ENCODE results near the gene ANKFY1.

Gene ANKFY1

DNA sequence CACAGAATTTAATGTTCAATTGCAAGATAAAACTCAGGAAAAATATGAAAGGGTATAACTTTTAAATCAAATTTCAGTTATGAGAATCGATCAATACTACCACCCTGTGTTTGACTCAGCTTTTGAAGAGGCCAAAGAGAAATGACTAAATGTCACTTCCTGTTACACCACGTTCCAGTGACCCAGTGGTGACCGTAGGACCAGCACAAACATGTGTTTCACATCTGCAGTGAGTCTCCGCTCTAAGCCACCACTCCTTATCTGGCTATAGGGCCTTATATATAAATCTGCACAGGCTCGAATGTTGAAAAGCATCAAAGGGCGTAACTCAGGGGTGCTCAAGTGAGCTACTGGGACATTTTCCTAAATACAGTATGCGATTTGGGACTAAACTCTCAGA, 84.7 kb downstream of the ANKFY1 start:
- no peak for DNase-seq (ENCODE audit: low read depth in 2 of 2)

DNA sequence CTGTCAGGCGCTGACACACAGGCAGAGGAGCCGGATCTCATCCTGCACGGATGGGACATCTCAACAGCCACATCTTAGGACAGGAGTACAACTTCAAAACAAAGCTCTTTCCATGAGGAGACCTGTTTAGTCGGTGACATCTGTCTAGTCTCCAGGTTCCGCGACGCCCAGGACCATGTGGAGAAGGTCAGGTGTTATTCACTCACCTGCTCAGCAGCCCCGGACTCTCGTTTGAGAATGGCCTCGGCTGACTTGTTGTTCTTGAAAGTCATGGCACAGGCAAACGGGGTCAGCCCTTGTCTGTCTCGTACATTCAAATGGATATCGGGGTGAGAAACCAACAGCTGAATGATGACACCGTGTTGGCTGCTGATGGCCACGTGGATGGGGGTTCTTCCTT, 85.1 kb downstream of the ANKFY1 start:
- DNase-seq (ENCODE audit: low read depth in 2 of 2) = no peak

DNA sequence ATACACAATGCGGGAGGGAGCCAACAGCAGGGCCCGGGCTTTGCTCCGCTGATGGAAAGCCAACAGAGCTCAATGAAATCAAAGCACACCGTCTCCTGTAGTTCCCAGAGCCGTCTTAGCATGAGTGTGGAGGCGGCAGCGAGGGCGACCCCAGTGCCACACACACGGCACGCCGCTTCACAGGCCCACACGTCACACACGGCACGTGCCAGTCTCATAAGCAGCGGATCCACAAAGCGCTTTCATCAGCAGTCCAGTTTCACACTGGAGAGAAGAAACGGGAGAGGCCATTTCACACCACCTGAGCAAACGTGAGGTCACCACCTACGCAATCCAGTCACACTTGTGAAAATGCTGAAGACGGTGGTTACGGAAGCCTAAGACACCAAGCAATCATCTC, 86.0 kb downstream of the ANKFY1 start:
- no peak for DNase-seq (ENCODE audit: low read depth in 2 of 2)

DNA sequence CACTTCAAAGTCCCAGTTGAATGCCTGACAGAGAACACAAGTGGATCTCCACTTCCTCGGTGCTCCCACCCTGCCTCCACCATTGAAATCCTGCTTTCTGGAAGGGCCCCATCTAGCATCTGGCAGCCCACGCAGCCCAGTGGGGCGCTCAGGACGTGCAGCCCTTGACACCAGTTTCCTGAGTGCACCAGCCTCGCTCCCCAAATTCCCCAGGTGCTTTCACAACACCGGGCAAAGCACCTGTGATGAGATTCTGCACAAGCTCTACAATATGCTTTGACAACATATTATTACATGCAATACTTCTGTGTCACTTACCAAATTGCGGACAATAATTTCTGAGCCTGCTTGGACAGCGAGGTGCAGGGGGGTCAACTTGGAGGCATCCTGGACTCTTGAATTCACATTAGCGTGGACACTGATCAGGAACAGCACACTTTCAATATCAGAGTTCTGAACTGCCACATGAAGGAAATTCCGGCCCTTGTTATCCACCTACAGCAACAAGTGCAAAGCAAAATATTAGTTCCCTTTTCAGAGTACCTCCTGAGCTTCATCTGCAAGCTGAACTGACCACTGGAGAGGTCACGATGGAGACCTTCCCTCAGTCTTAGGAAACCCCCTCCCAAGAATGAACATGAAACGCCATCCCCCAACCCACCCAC, 86.8 kb downstream of the ANKFY1 start:
- DNase-seq (ENCODE audit: low read depth in 2 of 2) = no peak

DNA sequence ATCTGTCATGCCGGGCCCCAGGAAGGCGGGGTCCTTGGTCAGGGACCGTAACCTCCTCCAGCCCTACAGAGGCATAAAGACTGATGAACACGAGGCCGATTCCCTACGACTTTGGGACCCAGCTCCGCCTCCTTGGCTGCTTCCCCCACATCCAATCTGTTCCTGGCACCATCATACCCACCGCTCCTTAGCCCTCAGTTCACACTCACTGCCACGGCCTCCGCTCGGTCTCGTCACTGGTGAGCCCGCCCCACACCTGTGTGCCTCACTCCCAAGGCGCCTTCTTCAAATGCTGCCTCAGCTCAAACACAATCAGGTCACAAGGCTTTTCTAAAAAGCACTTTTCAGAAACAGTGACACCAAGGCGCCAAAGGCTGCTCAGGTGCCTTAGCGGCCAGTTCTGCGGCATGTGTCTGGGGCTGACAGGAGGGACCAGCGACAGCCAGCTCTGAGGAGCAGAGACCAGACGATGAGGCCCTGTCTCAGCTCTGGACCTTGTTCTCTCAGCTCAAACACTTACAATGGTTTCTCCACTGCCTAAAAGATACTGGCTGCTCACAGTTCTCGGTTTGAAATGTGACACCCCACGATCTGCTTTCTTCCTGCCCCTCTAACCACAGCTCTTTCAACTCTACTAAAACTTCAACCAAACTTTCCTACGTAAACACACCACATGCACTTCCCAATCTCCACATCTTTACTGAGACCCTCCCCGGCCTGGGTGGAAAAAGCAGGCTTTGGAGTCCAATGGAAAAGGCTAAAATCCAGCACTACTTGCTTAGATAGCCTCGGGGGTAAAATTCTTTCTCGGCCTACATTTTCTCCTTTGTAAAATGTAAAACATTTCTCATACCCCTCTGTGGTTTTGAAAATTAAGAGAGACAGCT, 87.6 kb downstream of the ANKFY1 start:
- DNase-seq (ENCODE audit: low read depth in 2 of 2) = peak in 1 of 2 experiments; percentile 22

DNA sequence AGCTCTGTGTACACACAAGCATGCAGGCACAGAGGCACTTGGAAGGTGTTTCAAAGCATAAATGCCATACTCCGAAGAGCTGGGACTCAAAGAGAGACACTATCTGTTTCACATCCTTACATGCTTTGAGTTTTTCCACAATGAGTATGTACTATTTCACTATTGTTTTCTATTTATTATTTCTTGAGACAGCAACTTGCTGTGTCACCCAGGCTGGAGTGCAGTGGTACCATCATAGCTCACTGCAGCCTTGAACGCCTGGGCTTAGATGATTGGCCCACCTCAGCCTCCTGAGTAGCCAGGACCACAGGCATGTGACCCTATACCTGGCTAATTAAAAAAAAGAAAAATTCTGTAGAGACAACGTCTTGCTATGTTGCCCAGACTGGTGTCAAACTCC, 89.2 kb downstream of the ANKFY1 start:
- no peak for DNase-seq (ENCODE audit: low read depth in 2 of 2)

DNA sequence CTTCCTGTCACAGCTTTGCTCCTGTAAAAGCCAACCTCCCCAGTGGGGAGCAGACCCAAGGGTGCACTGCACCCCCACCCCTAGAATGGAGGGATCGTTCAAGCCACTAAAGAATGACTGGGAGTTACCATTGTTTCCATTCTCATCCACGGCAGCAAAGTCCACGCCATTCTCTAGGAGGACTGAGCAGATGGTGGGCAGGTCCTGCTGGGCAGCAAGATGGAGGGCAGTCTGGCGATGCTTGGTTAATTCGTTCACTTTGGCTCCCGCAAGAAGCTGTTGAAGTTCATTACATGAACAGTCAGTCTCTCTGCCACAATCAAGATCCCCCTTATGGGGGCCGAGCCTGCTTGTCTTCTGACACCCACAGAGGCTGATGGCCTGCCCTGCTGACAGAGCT, 90.0 kb downstream of the ANKFY1 start:
- no peak for DNase-seq (ENCODE audit: low read depth in 2 of 2)

DNA sequence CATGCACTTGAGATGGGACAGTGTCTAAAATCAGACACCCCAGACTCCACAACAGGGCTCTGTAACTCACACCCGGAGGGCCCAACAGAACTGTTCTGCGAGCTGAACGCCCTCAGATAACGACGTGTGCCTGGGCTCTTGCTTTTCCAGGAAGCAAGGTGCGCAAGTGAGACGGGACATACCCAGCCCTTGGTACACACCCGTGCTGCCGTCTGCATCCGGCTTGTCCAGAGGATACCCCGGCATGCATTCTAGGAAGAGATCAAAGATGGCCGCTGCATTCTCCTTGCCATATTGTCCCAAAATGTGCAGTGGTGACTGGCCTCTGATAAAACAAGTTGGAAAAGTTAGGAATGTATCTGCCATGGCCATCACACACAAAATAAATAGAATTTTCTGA, 91.4 kb downstream of the ANKFY1 start:
- DNase-seq (ENCODE audit: low read depth in 2 of 2) = no peak

DNA sequence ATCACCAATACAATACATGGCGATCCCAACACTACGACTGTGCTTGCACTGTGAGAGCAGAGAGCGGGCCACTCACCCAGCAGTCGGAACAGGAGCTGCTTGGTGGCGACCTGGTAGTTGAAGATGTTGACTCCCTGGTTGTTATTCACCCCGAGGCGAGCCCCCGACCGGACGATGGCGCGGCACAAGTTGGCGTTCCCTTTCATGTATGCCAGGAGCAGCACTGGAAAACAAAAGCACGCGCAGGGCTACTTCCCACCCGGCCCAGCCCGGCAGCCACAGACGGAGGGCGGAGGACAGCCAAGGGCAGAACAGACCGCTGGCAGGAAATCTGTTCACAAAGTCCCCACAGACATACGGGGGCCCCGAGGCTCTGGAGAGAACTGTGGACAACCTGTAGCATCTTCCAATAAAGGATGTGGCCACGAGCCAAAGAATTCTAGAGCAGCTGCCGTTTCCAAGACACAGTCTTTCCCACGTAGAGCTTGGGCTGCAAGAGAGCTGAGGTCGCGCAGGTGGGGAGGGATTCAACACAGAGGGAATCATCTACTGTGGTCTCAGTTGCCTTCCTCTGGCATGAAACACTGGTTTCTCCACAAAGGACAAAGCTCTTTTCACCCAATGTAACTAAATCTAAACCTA, 93.0 kb downstream of the ANKFY1 start:
- no peak for DNase-seq (ENCODE audit: low read depth in 2 of 2)

DNA sequence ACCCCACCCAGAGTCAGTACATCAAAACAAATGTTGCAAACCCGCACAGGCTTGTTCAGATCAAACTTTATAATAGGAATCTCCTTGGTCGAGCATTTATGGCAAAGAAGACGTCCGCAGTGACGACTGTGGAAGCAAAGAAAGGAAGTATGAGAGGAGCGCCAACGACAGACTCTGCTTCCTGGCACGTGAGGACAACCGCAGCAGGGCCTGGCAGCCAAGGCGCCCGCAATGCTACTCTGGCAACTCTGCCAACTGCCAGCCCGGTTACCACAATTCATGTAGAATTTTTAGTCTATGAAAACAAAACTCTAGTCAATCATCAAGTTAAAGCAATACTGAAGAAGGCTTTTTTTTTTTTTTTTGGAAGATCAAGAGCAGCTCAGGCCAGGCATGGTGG, 96.0 kb downstream of the ANKFY1 start:
- no peak for DNase-seq (ENCODE audit: low read depth in 2 of 2)

DNA sequence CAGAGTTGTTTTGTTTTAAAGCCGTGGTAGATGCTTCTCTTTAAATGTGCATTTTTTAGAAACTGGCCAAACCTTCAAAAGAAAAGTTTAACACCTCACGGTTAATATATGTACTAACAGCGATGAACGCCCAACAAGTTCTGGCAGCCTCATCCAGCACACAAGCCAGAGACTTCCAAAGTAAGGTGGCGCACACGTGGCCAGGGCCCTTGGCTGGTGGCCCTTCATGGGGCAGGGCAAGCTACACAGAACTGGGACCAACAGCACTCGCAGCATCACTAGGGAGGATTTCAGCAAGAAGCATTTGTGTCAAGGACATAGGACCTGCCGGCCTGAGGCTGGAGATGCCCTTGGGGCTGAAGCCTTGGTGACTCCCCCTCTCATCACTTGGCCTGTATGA, 97.4 kb downstream of the ANKFY1 start:
- DNase-seq (ENCODE audit: low read depth in 2 of 2) = no peak

DNA sequence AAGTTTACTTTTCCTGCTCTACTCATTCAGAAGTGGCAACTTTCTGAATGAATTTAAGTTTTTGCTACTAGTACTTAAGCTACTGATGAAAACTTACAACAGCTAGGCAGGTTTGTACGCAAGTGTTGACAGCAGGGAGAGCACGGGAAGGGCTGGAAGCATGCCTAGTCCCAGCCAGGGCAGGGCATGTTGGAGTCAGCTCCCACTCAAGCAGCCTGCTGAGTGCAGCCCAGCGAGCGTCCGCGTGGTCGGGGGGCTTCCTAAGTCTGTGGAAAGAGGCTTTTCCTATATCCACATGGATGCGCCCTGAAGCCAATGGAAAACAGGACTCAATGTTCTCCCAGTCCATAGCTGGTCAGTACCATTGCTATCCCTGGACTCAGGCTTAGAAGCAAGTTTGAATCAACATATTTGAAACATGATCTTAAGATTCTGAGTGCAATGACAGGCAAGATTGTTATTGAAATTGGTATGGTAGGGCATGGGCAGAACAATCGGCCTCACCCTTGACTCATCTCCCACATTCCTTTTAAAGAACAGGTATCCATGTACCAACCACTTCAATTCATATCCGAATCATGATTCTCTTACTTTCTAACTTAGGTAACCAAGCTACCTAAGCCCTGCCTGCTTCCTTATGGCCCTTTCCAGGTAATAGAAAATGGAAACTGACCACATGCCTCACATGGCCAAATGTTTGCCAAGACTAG, 98.3 kb downstream of the ANKFY1 start:
- no peak for DNase-seq (ENCODE audit: low read depth in 2 of 2)

DNA sequence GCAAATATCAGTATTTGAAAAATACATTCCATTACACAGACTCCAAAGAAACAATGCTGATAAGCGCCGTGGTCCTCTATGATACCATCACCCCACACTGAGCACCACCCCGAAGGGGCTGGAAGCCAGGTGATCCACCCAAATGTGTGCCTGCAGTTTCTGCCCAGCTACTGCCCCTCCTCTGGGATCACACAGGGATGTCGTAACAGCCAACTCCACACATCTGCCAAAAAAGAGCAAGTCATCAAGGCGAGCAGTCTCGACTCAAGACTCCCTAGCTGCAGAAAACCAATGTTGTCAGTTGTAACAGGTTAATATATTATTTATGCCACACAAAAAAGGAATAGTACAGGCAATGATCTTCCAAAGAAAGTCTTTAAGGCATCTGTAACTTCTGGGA, 99.8 kb downstream of the ANKFY1 start:
- DNase-seq (ENCODE audit: low read depth in 2 of 2) = no peak

DNA sequence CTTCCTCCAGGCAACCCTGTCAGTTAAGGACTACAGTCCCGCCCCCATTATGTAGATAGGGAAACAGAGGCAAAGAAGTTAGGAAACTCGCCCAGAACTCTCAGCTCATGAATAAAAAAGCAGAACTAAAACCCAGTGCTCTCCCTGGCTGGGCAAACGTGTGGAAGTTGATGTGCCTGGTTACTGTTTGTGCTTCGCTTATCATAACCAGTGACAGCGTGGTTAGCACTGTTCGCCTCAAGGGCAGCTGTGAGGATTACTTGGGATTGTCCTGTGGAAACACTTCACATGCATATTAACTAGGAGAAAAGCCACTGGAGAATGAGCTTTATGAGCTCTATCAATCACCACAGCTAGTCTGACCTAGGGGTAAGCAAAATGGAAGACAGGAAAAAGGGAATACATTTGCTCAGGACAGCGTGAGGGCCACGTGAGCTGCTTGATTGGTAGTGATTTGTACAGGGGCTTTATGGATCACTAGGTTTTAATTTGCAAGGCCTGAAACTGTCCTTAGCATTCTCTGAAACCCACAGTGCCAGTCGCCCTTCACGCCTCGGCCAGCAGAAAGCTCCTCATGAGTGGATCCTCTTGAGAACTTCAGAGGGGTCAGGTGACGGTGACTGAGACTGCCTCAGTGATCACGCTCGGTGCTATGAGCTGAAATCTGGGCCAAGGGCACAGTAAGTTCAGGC, 100.9 kb downstream of the ANKFY1 start:
- no peak for DNase-seq (ENCODE audit: low read depth in 2 of 2)

DNA sequence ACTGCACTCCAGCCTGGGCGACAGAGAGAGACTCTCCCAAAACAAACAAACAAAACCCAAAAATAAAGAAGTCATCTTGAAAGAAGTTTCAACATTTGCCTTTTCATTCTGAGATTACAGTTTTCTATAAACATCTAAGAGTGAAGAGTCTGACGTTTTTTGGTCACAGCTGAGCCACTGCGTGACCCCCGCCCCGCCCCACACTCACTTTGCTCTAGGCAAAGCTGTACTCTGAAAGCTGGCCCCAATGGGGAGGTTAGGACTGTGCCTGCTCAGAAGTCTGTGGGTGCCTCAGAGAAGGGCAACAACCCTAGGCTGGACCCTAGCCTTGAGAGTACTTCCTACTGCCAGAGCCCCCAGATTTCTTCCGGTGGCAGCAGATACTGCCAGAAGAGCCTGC, 101.5 kb downstream of the ANKFY1 start:
- DNase-seq (ENCODE audit: low read depth in 2 of 2) = no peak

DNA sequence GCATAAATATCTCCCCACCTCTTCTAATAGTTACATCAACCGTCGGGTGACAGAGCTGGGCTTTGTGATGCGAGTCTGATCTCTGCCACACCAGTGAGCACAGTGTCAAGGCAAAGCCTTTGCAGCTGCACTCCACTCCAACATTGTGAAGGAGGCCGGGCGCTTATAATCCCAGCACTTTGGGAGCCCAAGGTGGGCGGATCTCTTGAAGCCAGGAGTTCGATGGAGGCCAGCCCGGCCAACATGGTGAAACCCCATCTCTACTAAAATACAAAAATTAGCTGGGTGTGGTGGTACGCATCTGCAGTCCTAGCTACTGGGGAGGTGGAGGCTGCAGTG, 101.8 kb downstream of the ANKFY1 start:
- DNase-seq (ENCODE audit: low read depth in 2 of 2) = no peak

DNA sequence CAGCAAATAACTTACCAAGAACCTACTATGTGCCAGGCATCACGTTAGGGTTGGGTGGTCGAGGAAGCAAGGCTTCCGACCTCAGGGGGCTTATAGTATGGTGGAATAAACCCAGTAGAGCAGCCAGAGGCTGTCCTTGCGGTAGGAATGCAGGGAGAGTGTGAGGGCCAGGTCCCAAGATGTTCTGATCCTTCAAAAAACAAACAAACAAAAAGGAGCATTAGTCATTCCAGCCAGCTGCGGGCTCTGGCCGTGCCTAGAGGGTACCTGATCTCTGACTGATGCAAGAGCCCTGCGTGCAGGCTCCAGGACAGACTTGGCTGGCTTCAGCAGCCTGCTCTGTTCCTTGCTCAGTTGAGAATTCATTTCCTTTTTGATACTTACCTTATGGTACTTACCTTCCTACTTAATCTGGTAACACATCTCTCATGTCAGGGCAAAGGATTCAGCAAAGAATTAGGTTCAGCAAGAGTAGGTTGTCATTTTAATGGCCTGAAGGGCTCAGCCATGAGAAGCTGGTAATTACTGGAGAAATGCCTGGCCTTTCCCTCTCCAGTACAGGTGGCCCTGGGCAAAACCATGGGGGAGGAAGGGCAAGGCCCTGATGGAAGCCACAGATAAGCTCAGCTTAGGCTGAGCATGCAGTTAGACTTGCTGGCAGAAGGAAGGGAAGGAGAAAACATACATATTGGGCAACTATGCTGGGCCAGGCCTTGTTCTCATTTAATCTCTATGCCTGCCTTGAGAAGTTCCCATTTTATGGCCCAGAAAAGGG, 102.4 kb downstream of the ANKFY1 start:
- no peak for DNase-seq (ENCODE audit: low read depth in 2 of 2)

DNA sequence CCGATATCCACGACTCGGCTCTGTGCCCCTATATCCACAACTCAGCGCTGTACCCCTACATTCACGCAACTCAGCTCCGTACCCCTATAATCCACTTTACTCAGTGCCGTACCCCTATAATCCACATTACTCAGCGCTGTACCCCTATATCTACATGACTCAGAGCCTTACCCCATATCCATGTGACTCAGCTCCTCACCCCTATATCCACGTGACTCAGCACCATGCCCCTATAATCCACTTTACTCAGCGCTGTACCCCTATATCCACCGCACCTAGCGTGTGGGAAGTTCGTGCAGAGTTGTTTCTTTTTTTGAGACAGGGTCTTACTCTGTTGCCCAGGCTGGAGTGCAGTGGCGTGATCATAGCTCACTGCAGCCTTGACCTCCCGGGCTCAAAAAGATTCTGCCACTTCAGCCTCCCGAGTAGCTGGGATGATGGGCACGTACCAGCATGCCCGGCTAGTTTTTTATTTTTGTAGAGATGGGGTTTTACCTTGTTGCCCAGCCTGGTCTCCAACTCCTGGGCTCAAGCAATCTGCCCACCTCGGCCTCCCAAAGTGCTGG, 103.4 kb downstream of the ANKFY1 start:
- DNase-seq (ENCODE audit: low read depth in 2 of 2) = no peak

DNA sequence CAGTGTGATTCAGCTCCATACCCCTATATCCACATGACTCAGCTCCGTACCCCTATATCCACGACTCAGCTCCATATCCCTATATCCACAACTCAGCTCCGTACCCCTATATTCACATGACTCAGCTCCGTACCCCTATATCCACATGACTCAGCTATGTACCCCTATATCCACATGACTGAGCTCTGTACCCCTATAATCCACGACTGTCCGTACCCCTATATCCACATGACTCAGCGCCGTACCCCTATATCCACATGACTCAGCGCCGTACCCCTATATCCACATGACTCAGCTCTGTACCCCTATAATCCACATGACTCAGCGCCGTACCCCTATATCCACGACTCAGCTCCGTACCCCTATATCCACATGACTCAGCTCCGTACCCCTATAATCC, 104.0 kb downstream of the ANKFY1 start:
- no peak for DNase-seq (ENCODE audit: low read depth in 2 of 2)

DNA sequence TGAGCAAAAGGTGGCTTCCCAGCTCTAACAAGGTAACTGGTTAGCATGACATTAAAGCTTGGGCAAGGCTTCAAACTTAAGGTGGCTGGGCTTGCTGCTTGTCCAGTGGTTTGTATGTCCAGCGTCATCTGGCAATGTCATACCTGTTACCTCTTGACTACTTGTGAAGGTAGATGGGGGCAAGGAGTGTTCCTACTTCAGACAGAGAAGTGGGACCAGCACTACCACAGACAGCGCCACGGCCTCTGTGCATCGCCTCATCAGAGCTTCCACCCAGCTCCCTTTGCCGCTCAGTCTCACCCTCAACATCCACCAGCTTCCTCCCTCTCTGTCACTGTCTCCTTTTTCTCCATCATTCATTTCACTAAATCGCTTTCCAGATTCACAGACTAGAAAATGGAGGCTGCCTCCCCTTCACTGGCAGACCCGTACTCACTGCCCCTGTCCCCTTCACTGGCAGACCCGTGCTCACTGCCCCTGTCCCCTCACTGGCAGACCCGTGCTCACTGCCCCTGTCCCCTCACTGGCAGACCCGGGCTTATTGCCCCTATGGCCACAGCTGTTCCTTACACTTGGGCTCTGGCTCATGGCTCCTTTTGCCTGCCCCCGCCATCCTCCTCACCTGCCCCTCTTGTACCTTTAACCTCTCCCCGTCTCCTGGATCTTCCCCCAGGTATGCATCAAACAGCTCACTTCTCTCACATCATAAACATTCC, 106.0 kb downstream of the ANKFY1 start:
- DNase-seq (ENCODE audit: low read depth in 2 of 2) = no peak
